SK-N-SH (cell line): Measurements from ENCODE around the gene VSIG2. TPM values are rescaled to one million over a fixed set of nuclear protein-coding genes. Genes with fewer than 3 reads are reported as not detected.

Source experiments
- CTCF ChIA-PET: fragments of 300-600, 350-600 bp; formaldehyde crosslinking; extraction: SDS; loops from one replicate; lab custom pipeline; 2021; lab: Yijun Ruan, JAX
- POLR2A ChIA-PET: fragments of 350-600 bp; sonication (Branson Sonifier 250); formaldehyde crosslinking; extraction: SDS; loops from one replicate; lab custom pipeline; 2020; ENCODE audit warnings: antibody characterized with exemption, inconsistent platforms; lab: Yijun Ruan, JAX
- DNase-seq: peaks from one replicate; pipeline ENCODE4 v3.0.0; 2012
- H2AFZ ChIP-seq: fragments of 200-600 bp; sonication (generic); 2 replicates; pipeline ENCODE4 v1.8.1; 2016; ENCODE audit warnings: antibody characterized with exemption, mild to moderate bottlenecking, low read depth
- H3F3A ChIP-seq: fragments of 200-600 bp; sonication (generic); replicated peaks from 2 replicates; pipeline ENCODE3; 2016; ENCODE audit warnings: antibody characterized with exemption, mild to moderate bottlenecking; ENCODE audit not compliant: insufficient read depth
- H3K27ac ChIP-seq, 2 experiments: fragments of 200-500 bp in 1 of 2; fragments of 200-600 bp in 1 of 2; sonication (Bioruptor generic) in 1 of 2; sonication (generic), shearing (Covaris generic) in 1 of 2; 2 replicates each; pipeline versions ENCODE4 v1.5.1 to v1.6.1; 2014 to 2016; ENCODE audit warnings: low read depth in 2 of 2, inconsistent platforms in 1 of 2, low read length in 1 of 2, mild to moderate bottlenecking in 1 of 2, mixed read lengths in 1 of 2
- H3K27me3 ChIP-seq: fragments of 200-600 bp; sonication (generic), shearing (Covaris generic); 2 replicates; pipeline ENCODE4 v1.6.1; 2016; ENCODE audit warnings: mixed run types; ENCODE audit not compliant: insufficient read depth
- H3K36me3 ChIP-seq, 2 experiments: fragments of 200-500 bp in 1 of 2; fragments of 200-600 bp in 1 of 2; sonication (Bioruptor generic) in 1 of 2; sonication (generic) in 1 of 2; replicated peaks in 1 of 2; 2 replicates each; pipeline versions ENCODE3 to v1.5.1; 2014 to 2016; ENCODE audit warnings: low read length in 1 of 2, mild to moderate bottlenecking in 1 of 2; ENCODE audit not compliant: insufficient read depth in 2 of 2, control insufficient read depth in 1 of 2
- H3K4me1 ChIP-seq, 2 experiments: fragments of 200-500 bp in 1 of 2; fragments of 200-600 bp in 1 of 2; sonication (Bioruptor generic) in 1 of 2; sonication (generic), shearing (Covaris generic) in 1 of 2; 2 replicates each; pipeline versions ENCODE4 v1.5.1 to v1.6.1; 2014 to 2016; ENCODE audit warnings: low read depth in 1 of 2, low read length in 1 of 2, mixed run types in 1 of 2; ENCODE audit not compliant: insufficient read depth in 2 of 2, control insufficient read depth in 1 of 2
- H3K4me2 ChIP-seq: fragments of 200-600 bp; sonication (generic), shearing (Covaris generic); 2 replicates; pipeline ENCODE4 v1.6.1; 2017; ENCODE audit warnings: mixed run types
- H3K4me3 ChIP-seq, 2 experiments: fragments of 200-500 bp in 1 of 2; fragments of 200-600 bp in 1 of 2; sonication (Bioruptor generic) in 1 of 2; sonication (generic), shearing (Covaris generic) in 1 of 2; 2 replicates each; pipeline versions ENCODE4 v1.5.1 to v1.8.1; 2014 to 2016; ENCODE audit warnings: low read depth in 2 of 2, inconsistent platforms in 1 of 2, low read length in 1 of 2, mild to moderate bottlenecking in 1 of 2, mixed read lengths in 1 of 2, moderate library complexity in 1 of 2
- H3K79me2 ChIP-seq: fragments of 200-600 bp; sonication (generic); 2 replicates; pipeline ENCODE4 v1.8.1; 2017; ENCODE audit warnings: mild to moderate bottlenecking; ENCODE audit not compliant: insufficient read depth
- H3K9ac ChIP-seq: fragments of 200-600 bp; sonication (generic); 2 replicates; pipeline ENCODE4 v1.6.1; 2017; ENCODE audit warnings: mixed run types
- H3K9me2 ChIP-seq: fragments of 200-600 bp; sonication (generic); 2 replicates; pipeline ENCODE4 v1.6.1; 2017; ENCODE audit warnings: mixed run types
- H3K9me3 ChIP-seq: fragments of 200-600 bp; sonication (generic); 2 replicates; pipeline ENCODE4 v1.6.1; 2017; ENCODE audit warnings: mixed run types, mild to moderate bottlenecking, moderate library complexity
- H4K20me1 ChIP-seq: fragments of 200-600 bp; sonication (generic); 2 replicates; pipeline ENCODE4 v1.6.1; 2017; ENCODE audit warnings: mild to moderate bottlenecking, mixed run types; ENCODE audit not compliant: insufficient read depth
- CHD2 ChIP-seq: fragments of 150-350 bp; IDR thresholded peaks from 2 replicates; pipeline ENCODE4 v1.6.1; 2018; ENCODE audit warnings: low read length; ENCODE audit not compliant: partially characterized antibody
- FOXJ3 ChIP-seq: sonication (generic); formaldehyde crosslinking; IDR thresholded peaks from 2 replicates; pipeline ENCODE4 v1.5.1; 2020; ENCODE audit warnings: mild to moderate bottlenecking, missing genetic modification reagents
- GATA2 ChIP-seq: sonication (generic); formaldehyde crosslinking; IDR thresholded peaks from 2 replicates; pipeline ENCODE4 v1.5.0; 2020; ENCODE audit warnings: mild to moderate bottlenecking, missing genetic modification reagents
- JUND ChIP-seq: IDR thresholded peaks from 2 replicates; pipeline ENCODE4 v1.4.0; 2012
- NFIC ChIP-seq: IDR thresholded peaks from 2 replicates; pipeline ENCODE4 v1.4.0; 2012; ENCODE audit warnings: borderline replicate concordance
- POLR2AphosphoS5 ChIP-seq: IDR thresholded peaks from 2 replicates; pipeline ENCODE4 v1.6.1; 2012; ENCODE audit warnings: low read depth, low read length
- RAD21 ChIP-seq: IDR thresholded peaks from 2 replicates; pipeline ENCODE4 v1.6.1; 2012; ENCODE audit warnings: mild to moderate bottlenecking, low read length
- RXRA ChIP-seq: IDR thresholded peaks from 2 replicates; pipeline ENCODE4 v1.4.0; 2012; ENCODE audit warnings: low read depth, mild to moderate bottlenecking, borderline replicate concordance
- TAF1 ChIP-seq: IDR thresholded peaks from 2 replicates; pipeline ENCODE4 v1.6.1; 2012; ENCODE audit warnings: low read depth, mild to moderate bottlenecking, low read length, moderate library complexity, borderline replicate concordance
- TCF12 ChIP-seq: IDR thresholded peaks from 2 replicates; pipeline ENCODE4 v1.4.0; 2012
- WGBS: methylation state at CpG from one replicate; pipeline ENCODE4 v1.1.6; 2017; ENCODE audit warnings: low lambda C conversion rate; 5-methylcytosine and 5-hydroxymethylcytosine counted together
- polyA plus RNA-seq, 3 experiments: library from polyadenylated mRNA; depleted of rRNA; stranded (reverse); fragments of >200 nt; gene quantifications; 2 replicates each; pipeline ENCODE4 v1.2.3, GENCODE V29; 2012
- TF ChIP-seq, protein P1 (sequence below): IDR thresholded peaks from 2 replicates; pipeline ENCODE4 v1.4.0; 2012; ENCODE audit warnings: low read depth
- TF ChIP-seq, protein P2 (sequence below): IDR thresholded peaks from 2 replicates; pipeline ENCODE4; 2012

The VSIG2 gene
- polyA plus RNA-seq, 1 of the 3 experiments (the other 2 are of a cell fraction), result not detected

DNA sequence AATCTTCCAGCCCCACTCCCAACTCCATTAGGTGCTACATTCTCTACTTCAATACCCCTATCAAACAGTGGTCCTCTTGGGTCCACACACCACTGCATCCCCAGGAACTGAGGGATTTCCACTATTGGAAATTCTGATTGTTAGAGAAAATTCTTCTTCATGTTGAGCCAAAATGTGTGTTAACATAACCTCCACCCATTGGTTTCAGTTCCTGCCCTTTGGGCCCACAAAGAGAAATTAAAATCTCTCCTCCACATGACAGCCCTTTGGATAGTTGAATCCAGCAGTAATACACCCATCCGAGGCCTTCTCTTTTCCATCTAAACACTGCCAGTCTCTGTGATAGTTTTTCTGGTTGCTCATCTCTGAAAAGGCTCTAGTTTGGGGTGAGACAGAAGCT, 2.1 kb downstream of the VSIG2 start:
- no peaks in the 10 kb centered on the region for H4K20me1 ChIP-seq
- no peaks in the 10 kb centered on the region for H3K79me2 ChIP-seq
- WGBS, result 85% methylated on average over 1 of the region's 1 CpG
- H3K36me3 ChIP-seq, result no peaks in the 10 kb centered on the region
- POLR2A ChIA-PET, result no interaction called here
- H3K4me3 ChIP-seq, result no peak overlapping the region
- H3K9ac ChIP-seq, result no peak overlapping the region
- H2AFZ ChIP-seq, result no peak overlapping the region
- H3K9me3 ChIP-seq, result no peaks in the 10 kb centered on the region
- TF ChIP-seq TAF1 (no peak), GATA2 (CRISPR knock-in tag) (no peak), POLR2AphosphoS5 (no peak), TCF12 (no peak), CHD2 (no peak)
- TF ChIP-seq, protein P1, sequence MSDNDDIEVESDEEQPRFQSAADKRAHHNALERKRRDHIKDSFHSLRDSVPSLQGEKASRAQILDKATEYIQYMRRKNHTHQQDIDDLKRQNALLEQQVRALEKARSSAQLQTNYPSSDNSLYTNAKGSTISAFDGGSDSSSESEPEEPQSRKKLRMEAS, result no peak
- CTCF ChIA-PET, result interaction anchor here (0.6 to 5.3 kb wide), 3 partner anchors 8 to 116 kb away, joined by 3 to 31 read pairs (median 3); partner anchors contain the start of gene ESAM
- no peak for DNase-seq
- no peak overlapping the region for H3K27ac ChIP-seq
- no peaks in the 10 kb centered on the region for H3K9me2 ChIP-seq
- no peaks in the 10 kb centered on the region for H3K4me1 ChIP-seq
- no peak overlapping the region for H3K4me2 ChIP-seq
- no peaks in the 10 kb centered on the region for H3K27me3 ChIP-seq
- peaks cover 6% of the 10 kb centered on the region for H3F3A ChIP-seq

DNA sequence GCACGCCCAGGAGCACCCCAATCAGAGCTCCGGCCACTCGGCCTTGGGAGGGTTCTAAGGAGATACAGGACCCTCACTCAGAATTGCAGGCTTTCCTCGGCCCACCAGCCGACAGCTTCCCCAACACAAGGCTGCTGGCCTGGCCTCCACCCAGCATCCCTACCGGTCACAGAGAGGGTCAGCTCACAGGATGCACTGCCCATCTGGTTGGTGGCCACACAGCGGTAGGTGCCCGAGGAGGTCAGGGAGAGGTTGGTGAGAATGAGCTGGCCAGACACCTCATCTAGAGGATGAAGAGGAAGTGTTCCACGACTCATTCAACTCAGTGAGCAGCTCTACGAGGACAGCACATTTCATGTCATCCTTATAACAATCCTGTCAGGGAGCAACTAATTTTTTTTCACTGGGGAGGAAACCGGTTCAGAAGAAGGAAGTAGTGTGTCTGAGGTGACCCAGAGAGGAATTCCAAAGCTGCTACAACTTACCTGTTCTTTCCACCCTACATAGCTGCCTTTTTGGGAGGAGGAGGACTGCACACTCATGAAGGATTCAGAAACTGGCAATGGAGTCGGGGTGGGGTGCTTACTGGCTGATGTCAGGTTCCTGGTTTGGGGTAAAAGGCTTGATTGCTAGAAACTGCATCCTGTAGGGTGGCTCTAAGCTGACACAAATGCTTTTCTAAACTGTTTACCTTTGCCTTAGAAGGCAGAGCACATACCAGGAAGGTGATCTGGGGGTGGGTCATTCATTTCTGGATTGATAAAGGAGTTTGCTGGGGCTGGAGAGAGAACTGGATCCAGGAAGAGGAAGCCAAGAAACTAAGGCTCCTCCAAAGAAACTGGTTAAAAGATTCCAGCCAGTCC, 3.3 kb downstream of the VSIG2 start:
- Histone ChIP-seq H3K4me1 (no peaks in the 10 kb centered on the region), H3K9me3 (no peaks in the 10 kb centered on the region), H3K27ac (no peak overlapping the region), H2AFZ (no peak overlapping the region), H3K27me3 (no peaks in the 10 kb centered on the region), H3K4me3 (no peak overlapping the region), H3F3A (peaks cover 6% of the 10 kb centered on the region), H4K20me1 (no peaks in the 10 kb centered on the region), H3K36me3 (no peaks in the 10 kb centered on the region), H3K9me2 (no peaks in the 10 kb centered on the region), H3K79me2 (no peaks in the 10 kb centered on the region), H3K4me2 (no peak overlapping the region), H3K9ac (no peak overlapping the region)
- POLR2A ChIA-PET, result no interaction called here
- WGBS, result 70% methylated on average over 9 of the region's 12 CpGs
- TF ChIP-seq NFIC (no peak), GATA2 (CRISPR knock-in tag) (no peak), RXRA (no peak), FOXJ3 (CRISPR knock-in tag) (no peak), TCF12 (no peak), JUND (no peak), RAD21 (no peak)
- TF ChIP-seq, protein P2, sequence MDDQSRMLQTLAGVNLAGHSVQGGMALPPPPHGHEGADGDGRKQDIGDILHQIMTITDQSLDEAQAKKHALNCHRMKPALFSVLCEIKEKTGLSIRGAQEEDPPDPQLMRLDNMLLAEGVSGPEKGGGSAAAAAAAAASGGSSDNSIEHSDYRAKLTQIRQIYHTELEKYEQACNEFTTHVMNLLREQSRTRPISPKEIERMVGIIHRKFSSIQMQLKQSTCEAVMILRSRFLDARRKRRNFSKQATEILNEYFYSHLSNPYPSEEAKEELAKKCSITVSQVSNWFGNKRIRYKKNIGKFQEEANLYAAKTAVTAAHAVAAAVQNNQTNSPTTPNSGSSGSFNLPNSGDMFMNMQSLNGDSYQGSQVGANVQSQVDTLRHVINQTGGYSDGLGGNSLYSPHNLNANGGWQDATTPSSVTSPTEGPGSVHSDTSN, result no peak
- CTCF ChIA-PET, result interaction anchor here (1.1 to 4.8 kb wide), 4 partner anchors 9 to 117 kb away, joined by 3 to 28 read pairs (median 6); partner anchors contain the start of genes ESAM and NRGN
- no peak for DNase-seq
